ENCODE results near the gene MST1.

DNA sequence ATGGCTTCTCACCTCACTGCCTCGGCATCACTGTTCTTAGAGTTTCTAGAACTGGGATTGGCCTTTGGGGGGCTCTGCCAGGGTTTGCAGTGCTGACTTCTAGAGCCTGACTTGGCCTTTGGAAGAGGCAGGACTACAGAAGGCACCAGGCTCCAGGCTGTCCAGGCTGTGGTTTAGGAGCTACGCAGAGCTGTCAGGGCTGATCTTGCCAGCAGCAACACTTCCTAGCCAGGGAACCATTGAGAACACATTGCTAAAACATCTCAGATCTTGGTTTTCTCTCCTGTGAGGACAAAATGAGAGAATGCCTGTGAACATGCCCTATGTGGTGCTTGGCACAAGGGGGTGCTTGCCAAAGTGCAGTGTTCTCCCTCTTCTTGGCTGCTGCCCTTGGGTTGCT is 49.7 kb downstream of the MST1 start:
- no peak for TF ChIP-seq POLR2A (IDR thresholded peaks at IDR 0.05)
- TF ChIP-seq, protein P1, sequence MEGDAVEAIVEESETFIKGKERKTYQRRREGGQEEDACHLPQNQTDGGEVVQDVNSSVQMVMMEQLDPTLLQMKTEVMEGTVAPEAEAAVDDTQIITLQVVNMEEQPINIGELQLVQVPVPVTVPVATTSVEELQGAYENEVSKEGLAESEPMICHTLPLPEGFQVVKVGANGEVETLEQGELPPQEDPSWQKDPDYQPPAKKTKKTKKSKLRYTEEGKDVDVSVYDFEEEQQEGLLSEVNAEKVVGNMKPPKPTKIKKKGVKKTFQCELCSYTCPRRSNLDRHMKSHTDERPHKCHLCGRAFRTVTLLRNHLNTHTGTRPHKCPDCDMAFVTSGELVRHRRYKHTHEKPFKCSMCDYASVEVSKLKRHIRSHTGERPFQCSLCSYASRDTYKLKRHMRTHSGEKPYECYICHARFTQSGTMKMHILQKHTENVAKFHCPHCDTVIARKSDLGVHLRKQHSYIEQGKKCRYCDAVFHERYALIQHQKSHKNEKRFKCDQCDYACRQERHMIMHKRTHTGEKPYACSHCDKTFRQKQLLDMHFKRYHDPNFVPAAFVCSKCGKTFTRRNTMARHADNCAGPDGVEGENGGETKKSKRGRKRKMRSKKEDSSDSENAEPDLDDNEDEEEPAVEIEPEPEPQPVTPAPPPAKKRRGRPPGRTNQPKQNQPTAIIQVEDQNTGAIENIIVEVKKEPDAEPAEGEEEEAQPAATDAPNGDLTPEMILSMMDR (IDR thresholded peaks at IDR 0.05): no peak
